GM12872 (cell line): ENCODE data around the gene DQX1.

Experiments used
- CTCF ChIP-seq: IDR thresholded peaks from 3 replicates; pipeline ENCODE4 v1.5.1; 2011; ENCODE audit warnings: low read depth, mild to moderate bottlenecking, low read length, moderate library complexity; ENCODE audit not compliant: insufficient read depth

The DQX1 gene

DNA sequence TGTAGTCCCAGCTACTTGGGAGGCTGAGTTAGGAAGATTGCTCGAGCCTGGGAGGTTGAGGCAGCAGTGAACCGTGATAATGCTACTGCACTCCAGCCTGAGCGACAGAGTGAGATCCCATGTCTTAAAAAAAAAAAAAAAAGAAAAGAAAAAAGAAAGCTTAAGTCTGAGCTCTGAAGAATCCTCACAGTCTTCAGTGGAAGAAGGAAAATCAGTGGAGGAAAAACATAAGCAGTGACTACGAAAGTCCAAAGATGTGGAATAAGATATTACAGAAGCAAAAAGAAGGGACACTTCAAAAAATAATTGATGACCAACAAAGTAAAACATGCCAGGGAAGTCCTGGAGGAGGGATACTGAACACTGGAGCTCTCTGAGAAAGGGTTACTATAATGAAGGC, 15.8 kb downstream of the DQX1 start:
- TF ChIP-seq CTCF: no peak

- no peak for TF ChIP-seq CTCF
These were observed 18.0 kb downstream of the DQX1 start for GRCh38 chr2:74507926-74508520.

DNA sequence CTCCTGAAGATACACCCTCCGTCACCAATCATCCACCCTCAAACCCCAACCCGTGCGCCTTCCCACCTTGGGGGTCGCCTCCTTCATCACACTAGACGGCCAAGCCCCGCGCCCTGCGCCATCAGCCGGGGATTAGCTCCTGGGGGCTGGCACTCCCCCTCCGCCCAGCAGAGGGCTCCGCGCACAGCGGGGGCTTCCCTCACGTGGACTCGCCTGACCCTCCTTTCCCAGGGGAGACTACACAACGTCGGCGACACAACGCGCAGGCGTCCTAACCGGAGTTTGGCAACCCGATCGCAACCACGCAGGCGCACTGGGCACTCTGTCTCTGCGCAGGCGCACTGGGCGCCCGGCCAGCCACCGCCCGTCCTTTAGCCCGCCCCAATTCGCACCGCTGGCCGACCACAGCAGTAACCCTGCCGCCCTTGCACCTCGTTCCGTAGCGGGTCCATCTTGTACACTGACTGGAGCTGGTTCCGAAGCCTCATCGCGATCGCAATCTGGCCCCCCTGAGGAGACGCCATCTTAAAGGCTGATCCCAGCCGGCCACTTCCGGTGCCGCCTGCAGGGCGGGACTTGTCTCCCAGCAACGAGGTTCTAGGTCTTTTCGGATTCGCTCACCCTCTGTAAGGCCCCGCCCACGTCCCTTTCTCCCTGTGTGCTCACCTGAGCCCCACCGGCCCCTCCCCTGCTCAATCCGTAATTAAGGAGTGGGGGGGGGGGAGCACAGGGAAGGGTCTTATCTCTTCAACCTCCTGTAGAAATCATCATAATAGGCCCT, 18.7 kb downstream of the DQX1 start, which contains the start of gene PCGF1:
Gene PCGF1, minus strand, starts transcription at position 551 of the 781 bp plus-strand sequence. Its CDS starts 27 bp downstream, at position 524.
- TF ChIP-seq CTCF: peak; percentile 76

DNA sequence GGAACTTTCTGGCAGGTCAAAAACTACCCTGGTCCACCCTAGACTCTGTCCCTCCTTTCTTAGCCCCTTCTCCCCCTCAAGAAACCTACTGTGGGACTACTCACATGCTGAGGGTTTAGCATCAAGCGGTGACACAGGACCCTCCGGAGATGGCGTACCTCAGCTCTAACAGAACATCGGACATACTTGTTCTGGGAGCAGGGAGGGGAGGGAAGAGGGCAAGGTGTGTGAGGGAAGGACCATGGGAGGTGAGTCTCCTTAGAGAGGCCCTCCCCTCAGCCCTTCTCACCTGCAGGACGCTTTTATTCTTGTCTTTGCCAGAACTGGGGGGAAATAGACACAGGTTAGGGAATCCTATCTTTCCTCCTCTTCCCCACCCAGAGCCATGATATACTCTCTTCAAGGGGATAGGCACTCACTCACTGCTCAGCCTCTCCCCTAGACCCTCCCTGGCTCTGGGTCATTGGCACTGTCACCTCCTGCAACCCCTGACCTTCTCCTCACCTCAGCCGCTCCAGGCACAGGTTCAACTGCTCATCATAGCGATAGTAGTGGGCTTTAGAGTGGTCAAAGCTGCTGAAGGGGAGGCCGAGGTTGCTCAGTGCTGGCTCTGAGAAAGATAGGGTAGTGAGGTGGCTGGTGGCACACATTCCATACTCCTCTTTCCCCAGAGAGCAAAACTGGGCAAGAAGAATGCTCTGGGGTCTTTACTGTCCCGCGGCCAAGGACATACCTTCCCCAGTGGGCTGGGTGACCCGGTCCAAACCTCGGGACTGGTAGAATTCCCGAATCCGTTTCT, 20.4 kb downstream of the DQX1 start:
- TF ChIP-seq CTCF: no peak

DNA sequence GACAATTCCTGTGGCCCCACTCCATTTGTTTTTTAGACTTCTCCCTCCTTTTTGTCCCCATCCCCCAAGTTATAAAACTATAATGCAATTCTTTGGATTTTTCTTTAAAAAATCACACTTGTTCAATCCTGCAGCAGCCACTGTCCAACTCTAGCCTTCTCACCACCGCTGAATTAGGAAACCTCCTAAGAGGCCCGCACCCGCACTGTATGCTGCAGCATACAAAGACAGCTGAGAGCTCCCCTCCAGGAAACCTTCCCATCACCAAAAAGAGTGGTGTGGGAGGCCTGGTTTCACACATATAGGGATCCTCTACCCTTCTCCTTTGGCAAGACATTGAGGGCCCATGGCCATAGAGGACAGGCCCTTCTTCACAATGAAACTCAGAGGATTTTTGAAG, 21.4 kb downstream of the DQX1 start:
- no peak for TF ChIP-seq CTCF

DNA sequence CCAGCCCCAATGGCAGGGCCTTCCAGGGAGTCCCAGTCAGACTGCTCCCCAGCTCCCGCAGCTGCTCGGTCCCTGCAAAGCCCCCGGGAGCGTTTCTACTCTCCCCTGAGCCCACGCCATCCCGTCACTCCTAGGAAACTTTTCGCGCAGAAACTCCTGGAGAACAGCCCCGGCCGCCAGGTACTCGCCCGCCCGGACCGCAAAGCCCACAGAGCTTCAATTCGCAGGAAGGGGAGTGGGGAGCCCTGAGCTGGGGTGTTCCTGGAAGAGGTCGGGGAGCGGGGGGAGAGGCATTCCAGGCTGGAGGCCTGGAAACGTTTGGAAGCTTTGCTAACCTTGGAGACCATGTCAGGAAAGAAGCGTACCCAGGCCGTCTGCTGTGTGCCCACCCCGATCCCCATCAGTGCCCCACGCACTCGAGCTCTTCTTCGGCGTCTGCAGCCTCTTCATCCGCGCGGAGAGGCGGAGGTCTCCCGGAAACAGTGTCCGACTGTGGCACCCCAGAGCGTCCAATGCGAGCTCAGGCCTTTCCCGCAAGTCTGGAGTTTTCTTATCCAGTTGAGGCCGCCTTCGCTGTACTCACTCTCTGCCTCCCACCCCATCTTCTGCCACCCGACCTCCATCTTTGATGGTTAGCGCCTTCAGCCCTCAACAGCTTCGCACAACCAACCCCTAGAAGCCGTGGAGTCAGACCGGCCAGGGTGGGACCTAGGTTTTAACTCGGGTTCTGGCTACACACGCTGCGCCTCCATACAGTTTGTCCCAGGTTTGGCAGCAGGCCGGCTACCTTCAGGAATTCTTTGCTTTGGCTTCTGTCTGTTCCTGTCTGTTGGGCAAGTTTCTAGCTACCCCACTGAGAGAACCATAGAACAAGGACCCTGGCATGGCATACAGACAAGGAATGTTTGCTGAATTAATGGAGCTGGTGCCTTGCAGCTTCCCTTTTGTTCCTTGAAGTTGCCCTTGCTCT, 22.2 kb downstream of the DQX1 start:
- no peak for TF ChIP-seq CTCF
